ENCODE results near the gene DPCD.

Gene DPCD

DNA sequence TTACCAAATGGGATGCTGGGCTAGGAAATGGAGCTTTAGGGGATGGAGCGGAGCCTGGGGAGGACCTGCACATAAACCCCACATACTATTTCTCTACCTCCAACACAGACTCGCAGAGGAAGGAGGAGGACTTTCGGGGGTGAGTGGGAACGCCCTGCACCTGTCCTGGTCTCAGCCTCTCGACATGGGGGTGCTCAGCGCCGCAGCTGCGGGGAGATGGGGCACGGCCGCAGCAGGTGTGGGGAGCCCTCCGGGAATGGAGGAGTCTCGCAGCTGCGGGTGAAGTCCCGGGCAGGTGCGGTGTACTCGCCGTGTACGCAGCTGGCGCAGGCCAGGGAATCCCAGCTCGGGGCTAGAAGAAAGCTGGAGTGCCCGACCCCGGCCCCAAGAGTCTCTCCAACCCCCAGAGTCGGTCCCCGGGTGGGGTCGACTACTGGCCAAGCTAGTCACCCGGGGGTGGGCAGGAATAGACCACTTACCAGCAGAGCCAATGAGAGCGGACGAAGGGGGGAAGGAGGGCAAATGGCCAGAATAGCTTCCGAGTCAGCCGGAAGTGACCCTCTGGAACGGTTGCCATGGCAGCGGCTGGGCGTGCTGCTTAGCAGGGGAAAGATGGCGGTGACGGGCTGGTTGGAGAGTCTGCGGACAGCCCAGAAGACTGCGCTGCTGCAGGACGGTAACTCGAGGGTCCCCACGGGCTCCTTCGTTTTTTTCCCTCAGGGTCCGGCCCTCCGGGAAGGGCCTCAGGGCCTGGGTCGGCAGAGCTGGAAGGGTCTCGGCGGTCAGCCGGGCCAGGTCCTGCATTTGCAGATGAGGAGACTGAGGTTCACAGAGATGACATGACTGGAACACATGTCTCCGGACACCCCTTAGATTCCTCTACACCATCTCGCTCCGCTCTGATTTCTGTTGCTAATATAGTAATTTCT is at the start of gene DPCD, which contains the start of gene POLL:
DPCD (plus strand) TSS at position 597 of the 929 bp plus-strand sequence; CDS start at position 613, 16 bp downstream.
POLL (minus strand) TSS at position 533 of the 929 bp plus-strand sequence. CDS start 897 bp downstream, outside the sequence.
- peak; percentile 84 for DNase-seq

DNA sequence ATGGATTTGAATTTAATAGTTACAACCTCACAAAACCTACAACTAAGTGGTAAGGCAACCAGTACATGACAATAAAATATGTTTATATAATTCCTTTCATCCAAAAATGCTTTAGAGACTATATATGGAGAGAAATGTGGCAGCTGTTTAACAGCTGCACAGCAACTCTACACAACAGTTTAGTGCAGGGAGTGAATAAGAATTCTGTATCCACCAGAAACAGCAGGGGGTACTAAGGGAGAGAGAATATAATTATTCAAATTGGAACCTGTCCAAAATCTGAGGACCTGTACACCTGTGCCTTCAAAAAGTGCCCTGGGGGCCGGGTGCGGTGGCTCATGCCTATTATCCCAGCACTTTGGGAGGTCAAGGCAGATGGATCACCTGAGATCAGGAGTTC is 49.7 kb upstream of the DPCD start:
- DNase-seq = no peak

- DNase-seq = no peak
Observed at GRCh38 chr10:101545898-101546297, 42.2 kb upstream of the DPCD start.

DNA sequence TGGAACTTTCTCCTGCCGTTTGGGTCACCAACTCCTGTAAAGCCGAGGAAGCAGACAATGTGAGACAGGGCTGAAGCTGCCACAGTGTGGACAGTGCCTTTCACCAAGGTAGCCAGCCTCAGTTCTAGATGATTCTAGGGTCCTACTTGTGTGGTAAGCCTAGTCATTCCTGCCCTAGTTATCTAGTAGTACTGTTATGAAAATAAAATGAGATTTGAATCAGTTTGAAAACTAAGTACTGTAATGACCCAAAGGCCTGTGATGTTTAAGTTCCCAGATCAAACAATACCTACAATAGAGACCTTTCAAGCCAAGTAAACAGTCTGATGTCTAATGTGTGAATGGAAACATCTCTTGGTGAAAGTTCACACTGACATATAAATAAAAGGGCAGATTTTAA is 37.2 kb upstream of the DPCD start:
- no peak for DNase-seq

GRCh38 chr10:101552442-101552841 is 35.7 kb upstream of the DPCD start:
- no peak for DNase-seq

- DNase-seq = no peak
Observed at GRCh38 chr10:101557541-101557940, 30.6 kb upstream of the DPCD start.

DNA sequence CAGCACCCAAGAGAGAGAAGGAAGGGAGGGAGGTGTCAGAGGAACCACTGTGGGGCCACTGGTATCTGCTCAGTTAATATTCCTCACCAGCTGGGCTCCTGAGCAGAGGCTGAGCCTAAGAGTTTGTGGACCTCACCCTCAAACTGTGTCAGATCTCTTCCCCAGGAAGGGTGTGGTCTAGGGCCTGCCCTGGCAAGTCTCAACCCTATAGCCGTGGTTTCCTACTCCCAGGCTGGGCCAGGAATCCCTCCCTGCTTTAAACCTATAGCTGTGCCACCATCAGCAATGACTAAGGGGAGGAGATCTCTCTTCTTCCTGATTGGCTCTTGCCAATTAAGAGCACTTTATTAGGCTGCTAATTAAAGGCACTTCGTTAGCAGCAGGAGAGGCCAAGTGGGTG is 29.9 kb upstream of the DPCD start:
- no peak for DNase-seq

DNA sequence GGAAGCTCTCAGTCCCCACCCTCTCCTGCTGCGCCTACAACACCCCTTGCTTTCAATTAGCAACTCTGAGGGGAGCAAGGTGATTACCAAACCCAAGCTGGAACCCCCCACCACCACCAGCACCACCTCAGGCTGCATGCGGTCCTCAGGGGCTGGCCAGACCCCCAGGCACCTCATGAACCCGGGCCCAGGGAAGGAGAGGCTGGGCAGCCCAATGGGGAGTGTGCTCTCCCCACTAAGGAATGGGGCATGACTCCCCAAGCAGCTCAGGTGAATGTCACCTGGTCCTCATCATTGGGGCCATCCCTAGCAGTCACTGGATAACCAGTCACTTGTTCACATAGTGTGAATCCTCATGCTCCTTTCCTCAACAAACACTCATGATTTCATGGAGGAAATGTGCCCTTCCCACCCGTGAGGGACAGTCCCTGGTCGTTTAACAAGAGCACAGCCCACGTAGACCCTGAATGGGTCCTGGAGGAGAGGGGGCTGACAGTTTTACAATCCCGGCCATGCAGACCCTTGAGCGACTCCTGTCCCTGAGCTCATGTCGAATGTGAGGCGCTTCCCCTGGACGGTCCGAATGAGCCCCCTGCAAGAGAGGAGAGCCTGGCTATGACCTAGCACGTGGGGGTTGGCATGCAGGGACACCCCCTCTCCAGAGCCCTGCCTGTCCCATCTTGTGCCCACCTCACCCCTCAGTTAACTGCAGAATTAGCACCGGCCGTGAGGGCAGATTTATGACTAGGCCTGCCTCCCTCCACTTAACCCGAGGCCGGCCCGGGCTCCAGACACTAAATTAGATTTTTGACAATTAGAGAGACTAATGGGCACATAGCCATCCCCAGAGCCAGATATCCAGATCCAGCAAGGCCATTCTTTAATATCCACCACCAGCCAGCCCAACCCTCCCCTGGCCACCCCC is 29.2 kb upstream of the DPCD start:
- DNase-seq = no peak

DNA sequence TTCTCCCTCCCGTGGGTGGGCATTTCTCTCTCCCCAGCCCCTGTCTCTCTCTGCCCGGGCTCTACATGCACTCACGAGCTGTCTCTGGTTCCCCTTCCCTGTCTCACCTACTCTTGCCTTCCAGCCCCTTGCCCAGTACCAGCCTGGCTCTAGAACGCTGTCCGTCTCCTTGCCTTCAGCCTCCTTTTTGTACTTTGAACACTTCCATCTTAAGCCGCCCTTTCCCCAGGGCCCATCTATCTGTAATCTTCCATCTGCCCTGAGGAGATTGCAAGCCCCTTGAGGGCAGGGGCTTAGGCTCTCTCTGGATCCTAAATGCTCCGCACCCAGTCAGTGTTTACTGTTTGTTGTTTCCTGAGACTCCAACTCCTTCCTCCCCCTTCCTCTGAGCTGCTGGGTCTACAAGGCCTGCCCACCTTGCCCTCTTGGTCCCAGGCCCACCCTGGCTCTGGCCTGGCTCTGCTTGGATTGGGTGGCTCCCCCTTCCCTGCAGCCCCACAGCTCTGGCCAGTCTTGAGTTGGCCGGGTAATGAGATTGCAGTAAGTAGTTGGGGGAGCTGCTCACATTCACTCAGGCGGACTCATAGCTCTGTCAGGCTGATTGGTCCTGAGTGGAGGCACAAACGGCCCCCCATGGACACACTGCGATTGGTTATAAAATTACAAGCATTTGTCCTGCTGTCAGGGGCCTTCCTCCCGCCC is 28.4 kb upstream of the DPCD start:
- DNase-seq = no peak

- DNase-seq = no peak
Observed at GRCh38 chr10:101560298-101561067, 27.6 kb upstream of the DPCD start.

GRCh38 chr10:101561068-101561915 is 26.8 kb upstream of the DPCD start:
- DNase-seq = no peak

DNA sequence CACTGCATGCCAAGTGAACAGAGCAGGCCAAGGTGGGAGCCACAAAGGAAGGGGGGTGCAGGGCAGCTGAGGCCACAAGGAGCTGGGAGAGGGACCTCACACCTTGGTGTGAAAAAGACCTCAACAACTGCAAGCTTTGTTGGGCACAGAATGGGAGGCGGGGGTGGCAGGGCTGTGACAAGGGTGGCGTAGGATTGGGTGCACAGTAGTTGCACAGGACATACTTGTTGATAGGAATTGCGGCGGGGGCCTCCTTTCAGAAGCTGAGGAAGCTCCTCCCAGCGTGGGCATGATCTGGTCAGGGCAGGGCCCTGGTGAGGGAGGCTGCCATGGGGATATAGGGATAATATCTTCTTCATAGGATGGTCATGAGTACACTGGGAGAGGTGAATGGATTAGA is 25.9 kb upstream of the DPCD start:
- DNase-seq = no peak

- DNase-seq = no peak
Observed at GRCh38 chr10:101563007-101563406, 25.1 kb upstream of the DPCD start.

- DNase-seq = no peak
Observed at GRCh38 chr10:101563497-101564040, 24.6 kb upstream of the DPCD start.

DNA sequence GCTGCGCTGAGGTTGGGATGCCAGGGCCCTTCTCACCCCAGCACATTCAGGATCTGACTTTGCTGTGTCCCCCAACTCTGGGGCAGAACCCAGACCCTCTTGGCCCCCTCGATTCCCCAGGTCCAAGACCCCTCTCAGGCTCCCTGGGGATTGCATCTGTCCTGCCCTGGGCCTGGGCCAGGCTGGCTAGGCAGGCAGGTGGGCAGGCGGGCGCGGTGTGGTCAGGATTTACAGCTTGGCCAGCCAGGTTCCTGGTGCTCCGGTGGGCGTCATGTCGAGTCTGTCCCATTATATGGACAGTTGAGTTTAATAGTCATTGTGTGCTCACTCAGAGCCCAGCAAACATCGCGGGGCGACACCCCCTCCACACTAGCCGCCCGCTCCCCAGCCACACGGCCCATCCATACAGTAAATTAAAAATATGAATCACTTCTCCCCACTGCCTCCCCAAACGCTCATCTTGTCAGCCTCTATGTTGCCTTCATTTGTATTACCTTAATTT is 23.6 kb upstream of the DPCD start:
- DNase-seq = no peak

DNA sequence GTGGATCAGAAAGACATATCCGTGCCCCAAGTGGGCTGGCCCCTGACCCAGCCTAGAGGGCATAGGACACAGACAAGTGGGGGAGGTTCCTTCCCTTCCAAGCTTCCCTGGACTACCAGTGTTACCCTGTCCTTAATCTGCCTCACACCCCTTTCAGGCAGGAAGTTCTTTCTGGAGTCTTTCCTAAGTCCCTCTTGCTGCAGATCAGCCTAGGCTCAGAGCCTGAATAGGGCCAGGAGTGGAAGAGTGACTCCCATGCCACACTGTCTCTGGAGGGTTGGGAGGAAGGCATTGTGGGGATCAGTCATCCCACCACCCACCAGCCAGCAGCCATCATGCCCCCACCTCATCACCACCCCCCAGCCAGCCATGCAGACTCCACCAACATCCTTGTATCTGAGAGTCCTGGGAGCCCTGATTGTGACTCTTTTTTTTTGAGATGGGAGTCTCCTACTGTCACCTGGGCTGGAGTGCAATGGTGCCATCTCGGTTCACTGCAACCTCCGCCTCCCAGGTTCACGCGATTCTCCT is 22.7 kb upstream of the DPCD start:
- DNase-seq = no peak

DNA sequence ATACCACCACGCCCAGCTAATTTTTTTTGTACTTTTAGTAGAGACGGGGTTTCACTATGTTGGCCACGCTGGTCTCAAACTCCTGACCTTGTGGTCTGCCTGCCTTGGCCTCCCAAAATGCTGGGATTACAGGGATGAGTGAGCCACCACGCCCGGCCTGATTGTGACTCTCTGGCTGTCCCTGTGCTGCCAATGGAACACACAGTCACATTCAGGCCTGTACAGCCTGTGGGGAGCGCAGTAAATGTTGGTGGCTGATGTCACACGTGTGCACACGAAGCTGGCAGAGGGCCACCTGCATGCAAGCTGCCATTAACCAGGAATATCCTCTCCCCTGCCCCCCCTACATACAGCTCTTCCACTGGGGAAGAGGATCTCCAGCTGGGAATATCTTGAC is 22.2 kb upstream of the DPCD start:
- no peak for DNase-seq

GRCh38 chr10:101566333-101567164 is 21.6 kb upstream of the DPCD start:
- DNase-seq = no peak

Measured in NK-92 treated with Interleukin-12 subunit alpha and Interleukin-12 subunit beta, amount 100 ng/mL, for 24 hours (cell line).